ENCODE measurements around the gene RIN2.

Gene RIN2

GRCh38 chr20:19730706-19731105 is 27.4 kb upstream of the RIN2 start:
- no peaks in the 10 kb centered on the region for H3K79me2 ChIP-seq (ENCODE audit: insufficient read depth, low read depth)
- no peaks in the 10 kb centered on the region for H4K20me1 ChIP-seq (ENCODE audit: insufficient read depth)
- H3K27ac ChIP-seq, result no peak overlapping the region
- no peak overlapping the region for H3K9ac ChIP-seq
- no peak overlapping the region for H3K4me2 ChIP-seq
- no peak overlapping the region for H2AFZ ChIP-seq (ENCODE audit: low read depth)
- TF ChIP-seq, protein P1, sequence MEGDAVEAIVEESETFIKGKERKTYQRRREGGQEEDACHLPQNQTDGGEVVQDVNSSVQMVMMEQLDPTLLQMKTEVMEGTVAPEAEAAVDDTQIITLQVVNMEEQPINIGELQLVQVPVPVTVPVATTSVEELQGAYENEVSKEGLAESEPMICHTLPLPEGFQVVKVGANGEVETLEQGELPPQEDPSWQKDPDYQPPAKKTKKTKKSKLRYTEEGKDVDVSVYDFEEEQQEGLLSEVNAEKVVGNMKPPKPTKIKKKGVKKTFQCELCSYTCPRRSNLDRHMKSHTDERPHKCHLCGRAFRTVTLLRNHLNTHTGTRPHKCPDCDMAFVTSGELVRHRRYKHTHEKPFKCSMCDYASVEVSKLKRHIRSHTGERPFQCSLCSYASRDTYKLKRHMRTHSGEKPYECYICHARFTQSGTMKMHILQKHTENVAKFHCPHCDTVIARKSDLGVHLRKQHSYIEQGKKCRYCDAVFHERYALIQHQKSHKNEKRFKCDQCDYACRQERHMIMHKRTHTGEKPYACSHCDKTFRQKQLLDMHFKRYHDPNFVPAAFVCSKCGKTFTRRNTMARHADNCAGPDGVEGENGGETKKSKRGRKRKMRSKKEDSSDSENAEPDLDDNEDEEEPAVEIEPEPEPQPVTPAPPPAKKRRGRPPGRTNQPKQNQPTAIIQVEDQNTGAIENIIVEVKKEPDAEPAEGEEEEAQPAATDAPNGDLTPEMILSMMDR (conservative IDR thresholded peaks at IDR 0.05; ENCODE audit: low read depth, low read length), result no peak
- H3K4me1 ChIP-seq (ENCODE audit: low read depth, poor library complexity, severe bottlenecking), result no peaks in the 10 kb centered on the region
- no peaks in the 10 kb centered on the region for H3K27me3 ChIP-seq (ENCODE audit: insufficient read depth, low read depth)
- no peak overlapping the region for H3K4me3 ChIP-seq (IDR thresholded peaks at IDR 0.05; ENCODE audit: insufficient read depth, low read depth, low read length)
- H3K36me3 ChIP-seq (ENCODE audit: insufficient read depth), result no peaks in the 10 kb centered on the region

DNA sequence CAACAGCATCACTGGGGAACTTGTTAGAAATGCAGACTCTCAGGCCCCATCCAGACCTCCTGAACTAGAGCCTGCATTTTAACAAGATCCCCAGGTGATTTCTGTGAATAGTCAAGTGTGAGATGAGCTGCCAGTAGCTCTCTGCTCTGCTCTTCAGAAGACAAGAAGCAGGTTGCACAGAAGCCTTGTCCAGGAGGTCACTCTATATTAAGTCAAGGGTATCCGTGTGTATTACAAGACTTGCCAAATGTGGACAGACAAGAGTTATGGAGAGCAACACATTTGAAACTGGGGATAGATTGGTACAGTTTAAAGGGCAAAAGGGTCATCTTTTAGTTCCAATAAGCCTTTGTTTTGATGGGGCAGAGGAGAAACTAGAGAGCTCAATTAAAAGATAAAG is 23.2 kb upstream of the RIN2 start:
- Histone ChIP-seq H3K36me3 (ENCODE audit: insufficient read depth) (no peaks in the 10 kb centered on the region), H3K9ac (no peak overlapping the region), H3K79me2 (ENCODE audit: insufficient read depth, low read depth) (no peaks in the 10 kb centered on the region), H4K20me1 (ENCODE audit: insufficient read depth) (no peaks in the 10 kb centered on the region), H3K4me1 (ENCODE audit: low read depth, poor library complexity, severe bottlenecking) (peaks cover 18% of the 10 kb centered on the region), H3K4me2 (no peak overlapping the region), H3K27me3 (ENCODE audit: insufficient read depth, low read depth) (no peaks in the 10 kb centered on the region), H2AFZ (ENCODE audit: low read depth) (no peak overlapping the region), H3K27ac (no peak overlapping the region), H3K4me3 (IDR thresholded peaks at IDR 0.05; ENCODE audit: insufficient read depth, low read depth, low read length) (no peak overlapping the region)
- TF ChIP-seq, protein P1 (conservative IDR thresholded peaks at IDR 0.05; ENCODE audit: low read depth, low read length), result no peak

- Histone ChIP-seq H2AFZ (ENCODE audit: low read depth) (no peak overlapping the region), H3K27me3 (ENCODE audit: insufficient read depth, low read depth) (no peaks in the 10 kb centered on the region), H3K4me1 (ENCODE audit: low read depth, poor library complexity, severe bottlenecking) (peaks cover 18% of the 10 kb centered on the region), H3K79me2 (ENCODE audit: insufficient read depth, low read depth) (no peaks in the 10 kb centered on the region), H3K4me2 (no peak overlapping the region), H3K27ac (no peak overlapping the region), H4K20me1 (ENCODE audit: insufficient read depth) (no peaks in the 10 kb centered on the region), H3K9ac (no peak overlapping the region), H3K36me3 (ENCODE audit: insufficient read depth) (no peaks in the 10 kb centered on the region), H3K4me3 (IDR thresholded peaks at IDR 0.05; ENCODE audit: insufficient read depth, low read depth, low read length) (no peak overlapping the region)
- TF ChIP-seq, protein P1 (conservative IDR thresholded peaks at IDR 0.05; ENCODE audit: low read depth, low read length), result no peak
Measured at GRCh38 chr20:19735446-19735845, 22.6 kb upstream of the RIN2 start.

- H3K79me2 ChIP-seq (ENCODE audit: insufficient read depth, low read depth), result no peaks in the 10 kb centered on the region
- peak overlapping the region; percentile 11; the same call in 1 of the 2 replicates for H3K4me2 ChIP-seq
- TF ChIP-seq, protein P1 (conservative IDR thresholded peaks at IDR 0.05; ENCODE audit: low read depth, low read length), result no peak
- H3K36me3 ChIP-seq (ENCODE audit: insufficient read depth), result no peaks in the 10 kb centered on the region
- peaks cover 18% of the 10 kb centered on the region for H3K4me1 ChIP-seq (ENCODE audit: low read depth, poor library complexity, severe bottlenecking)
- no peaks in the 10 kb centered on the region for H3K27me3 ChIP-seq (ENCODE audit: insufficient read depth, low read depth)
- H3K27ac ChIP-seq, result no peak overlapping the region
- no peak overlapping the region for H3K4me3 ChIP-seq (IDR thresholded peaks at IDR 0.05; ENCODE audit: insufficient read depth, low read depth, low read length)
- no peaks in the 10 kb centered on the region for H4K20me1 ChIP-seq (ENCODE audit: insufficient read depth)
- H2AFZ ChIP-seq (ENCODE audit: low read depth), result 0 out of 2 replicates have a peak overlapping the region, but pooled peaks have one; percentile 5
- no peak overlapping the region for H3K9ac ChIP-seq
Measured at GRCh38 chr20:19737025-19737424, 21.0 kb upstream of the RIN2 start.

Measured in KMS-11 (cell line).